DOHH2 (cell line): ENCODE measurements around the gene LYRM4.
A peak's percentile ranks its signal among the peaks of the same experiment; 100 is the strongest.

ENCODE experiments used
- H3F3A ChIP-seq: fragments of 200-600 bp; sonication (generic), shearing (Covaris generic); 2 replicates; pipeline ENCODE4 v1.6.0; 2016; ENCODE audit warnings: antibody characterized with exemption, mild to moderate bottlenecking; ENCODE audit not compliant: control insufficient read depth, insufficient read depth
- H3K27ac ChIP-seq: fragments of 200-600 bp; sonication (generic); 2 replicates; pipeline ENCODE4 v1.5.1; 2014; ENCODE audit warnings: low read depth, mild to moderate bottlenecking, low read length, moderate library complexity
- H3K27me3 ChIP-seq: fragments of 200-600 bp; sonication (generic); 2 replicates; pipeline ENCODE4 v1.6.1; 2014; ENCODE audit warnings: mild to moderate bottlenecking, low read length, mixed read lengths; ENCODE audit not compliant: control insufficient read depth
- H3K36me3 ChIP-seq: fragments of 200-600 bp; sonication (generic); 2 replicates; pipeline ENCODE4 v1.6.1; 2014; ENCODE audit warnings: mild to moderate bottlenecking, low read length, moderate library complexity, mixed read lengths; ENCODE audit not compliant: control insufficient read depth
- H3K4me1 ChIP-seq: fragments of 200-600 bp; sonication (generic); 2 replicates; pipeline ENCODE4 v1.6.1; 2014; ENCODE audit warnings: mild to moderate bottlenecking, low read length, mixed read lengths; ENCODE audit not compliant: control insufficient read depth
- H3K4me2 ChIP-seq: fragments of 200-600 bp; sonication (generic); 2 replicates; pipeline ENCODE4 v1.6.0; 2014; ENCODE audit warnings: mild to moderate bottlenecking, low read length, moderate library complexity
- H3K4me3 ChIP-seq: fragments of 200-600 bp; sonication (generic); 2 replicates; pipeline ENCODE4 v1.5.1; 2014; ENCODE audit warnings: mild to moderate bottlenecking, low read length, mixed read lengths
- H3K79me2 ChIP-seq: fragments of 200-600 bp; sonication (generic); 2 replicates; pipeline ENCODE4 v1.6.1; 2014; ENCODE audit warnings: mild to moderate bottlenecking, low read length, mixed read lengths; ENCODE audit not compliant: control insufficient read depth
- H3K9me2 ChIP-seq: fragments of 200-600 bp; sonication (generic); replicated peaks from 2 replicates; pipeline ENCODE4 v1.6.1; 2014; ENCODE audit warnings: mild to moderate bottlenecking, low read length, mixed read lengths; ENCODE audit not compliant: control insufficient read depth
- H3K9me3 ChIP-seq: fragments of 200-600 bp; sonication (generic); 2 replicates; pipeline ENCODE4 v1.6.1; 2014; ENCODE audit warnings: antibody characterized with exemption, low read length, mixed read lengths; ENCODE audit not compliant: control insufficient read depth, insufficient read depth
- H4K20me1 ChIP-seq: fragments of 200-600 bp; sonication (generic); 2 replicates; pipeline ENCODE4 v1.6.0; 2014; ENCODE audit warnings: low read depth, mild to moderate bottlenecking, antibody characterized with exemption, low read length, moderate library complexity; ENCODE audit not compliant: control insufficient read depth, insufficient read depth
- CTCF ChIP-seq: fragments of 200-600 bp; sonication (generic); IDR thresholded peaks from one replicate; pipeline ENCODE4 v1.5.1; 2014; ENCODE audit warnings: antibody characterized with exemption, mild to moderate bottlenecking, low read depth, low read length; ENCODE audit not compliant: poor library complexity, severe bottlenecking
- EZH2phosphoT487 ChIP-seq: fragments of 200-600 bp; sonication (generic); IDR thresholded peaks from 2 replicates; pipeline ENCODE4 v1.6.1; 2017; ENCODE audit warnings: borderline replicate concordance, mild to moderate bottlenecking, antibody characterized with exemption, low read length, moderate library complexity, mixed read lengths

Gene LYRM4

GRCh38 chr6:5215159-5215558, 45.6 kb downstream of the LYRM4 start:
- Histone ChIP-seq H3K4me3 (no peak overlapping the region), H3K9me2 (no peaks in the 10 kb centered on the region)

DNA sequence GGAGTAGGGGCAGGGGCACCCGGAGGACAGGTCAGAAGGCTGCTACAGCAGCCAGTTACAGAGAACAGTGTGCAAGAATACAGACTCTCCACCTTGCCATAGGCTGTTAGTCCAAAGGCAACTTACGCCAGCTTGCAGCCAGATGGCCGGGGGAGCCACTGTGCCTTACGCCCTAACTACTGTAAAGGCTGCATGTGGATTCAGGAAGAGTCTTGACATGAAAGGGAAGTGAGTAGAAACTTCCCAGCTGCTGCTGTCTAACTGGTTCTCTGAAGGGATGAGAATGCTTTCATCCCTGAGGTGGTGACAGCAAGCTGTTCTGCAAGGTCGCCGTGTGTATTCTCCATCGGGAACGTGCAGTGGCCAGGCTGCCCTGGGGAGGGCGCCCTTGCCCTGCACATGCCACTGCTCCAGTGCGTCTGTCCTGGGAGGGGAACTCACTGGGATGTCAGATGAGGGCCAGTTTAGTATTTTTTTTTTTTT, 46.1 kb downstream of the LYRM4 start:
- Histone ChIP-seq H3K4me1 (no peaks in the 10 kb centered on the region), H4K20me1 (peaks cover 6% of the 10 kb centered on the region; the same call in 1 of the 2 replicates), H3K4me3 (no peak overlapping the region), H3K79me2 (no peaks in the 10 kb centered on the region), H3K36me3 (peaks cover 19% of the 10 kb centered on the region), H3K27ac (no peak overlapping the region), H3K9me3 (no peaks in the 10 kb centered on the region), H3K9me2 (no peaks in the 10 kb centered on the region), H3F3A (peaks cover 7% of the 10 kb centered on the region; the same call in 1 of the 2 replicates), H3K4me2 (no peak overlapping the region), H3K27me3 (no peaks in the 10 kb centered on the region)
- TF ChIP-seq CTCF: peak; percentile 76
- no peak for TF ChIP-seq EZH2phosphoT487

More at GRCh38 chr6:5215159-5215558, 45.6 kb downstream of the LYRM4 start:
- Histone ChIP-seq H3K4me2 (no peak overlapping the region), H3K27me3 (no peaks in the 10 kb centered on the region), H3K27ac (no peak overlapping the region), H4K20me1 (peaks cover 6% of the 10 kb centered on the region; the same call in 1 of the 2 replicates), H3F3A (peaks cover 7% of the 10 kb centered on the region; the same call in 1 of the 2 replicates), H3K4me1 (no peaks in the 10 kb centered on the region), H3K36me3 (peaks cover 19% of the 10 kb centered on the region), H3K79me2 (no peaks in the 10 kb centered on the region), H3K9me3 (no peaks in the 10 kb centered on the region)
- no peak for TF ChIP-seq CTCF
- TF ChIP-seq EZH2phosphoT487: no peak

- Histone ChIP-seq H3K79me2 (no peaks in the 10 kb centered on the region), H3K4me1 (no peaks in the 10 kb centered on the region), H3K4me2 (no peak overlapping the region), H3K4me3 (no peak overlapping the region), H3K9me3 (no peaks in the 10 kb centered on the region), H3K27me3 (no peaks in the 10 kb centered on the region), H4K20me1 (peaks cover 9% of the 10 kb centered on the region; the same call in 1 of the 2 replicates), H3F3A (peaks cover 7% of the 10 kb centered on the region; the same call in 1 of the 2 replicates), H3K9me2 (no peaks in the 10 kb centered on the region), H3K36me3 (peaks cover 19% of the 10 kb centered on the region), H3K27ac (no peak overlapping the region)
- TF ChIP-seq CTCF: no peak
- no peak for TF ChIP-seq EZH2phosphoT487
These were observed 46.9 kb downstream of the LYRM4 start for GRCh38 chr6:5213836-5214235.
